B cell (primary cell): Measurements from ENCODE around the gene MBNL2. TPM values are rescaled to one million over a fixed set of nuclear protein-coding genes. Genes with fewer than 3 reads are reported as not detected.

Source experiments
- ATAC-seq: fragments of 200-7000 bp; cut with Tn5 transposase; one replicate; pipeline ENCODE4 v1.10.0; 2021; ENCODE audit warnings: low read depth, mild to moderate bottlenecking, moderate number of reproducible peaks, moderate library complexity
- CTCF ChIA-PET: fragments of 350-600 bp; sonication (Branson Sonifier 250); formaldehyde crosslinking; loops from one replicate; lab custom pipeline; 2021; ENCODE audit warnings: antibody characterized with exemption, inconsistent platforms; lab: Charles Lee
- POLR2A ChIA-PET: fragments of 350-600 bp; sonication (Branson Sonifier 250); formaldehyde crosslinking; loops from one replicate; lab custom pipeline; 2021; ENCODE audit warnings: antibody characterized with exemption; lab: Charles Lee
- DNase-seq: peaks from one replicate; pipeline ENCODE4 v3.0.0; 2013
- H2AFZ ChIP-seq: 2 replicates; pipeline ENCODE4 v1.6.1; 2012; ENCODE audit warnings: mild to moderate bottlenecking, low read depth, low read length; ENCODE audit not compliant: insufficient read depth, poor library complexity, severe bottlenecking
- H3K27ac ChIP-seq, 2 donors: 1 replicate in 1 of 2; 2 replicates in 1 of 2; pipeline ENCODE4 v1.5.1; 2012 to 2013; ENCODE audit warnings: low read length in 2 of 2, mild to moderate bottlenecking in 2 of 2, moderate library complexity in 1 of 2
- H3K27me3 ChIP-seq, 4 experiments: fragments of 200-600 bp in 1 of 4; sonication (generic) in 1 of 4; replicated peaks in 1 of 4; 1 replicate in 2 of 4; 2 replicates in 2 of 4; pipeline versions ENCODE4 v1.6.1 to v1.7.0; 2013 to 2016; ENCODE audit warnings: low read length in 3 of 4, mild to moderate bottlenecking in 2 of 4, mixed read lengths in 1 of 4, moderate library complexity in 1 of 4; ENCODE audit not compliant: insufficient read depth in 4 of 4, control insufficient read depth in 3 of 4; ENCODE audit errors: control extremely low read depth in 1 of 4
- H3K36me3 ChIP-seq, 2 experiments: replicated peaks in 1 of 2; 1 replicate in 1 of 2; 2 replicates in 1 of 2; pipeline versions ENCODE4 v1.6.1 to v1.7.1; 2013; ENCODE audit warnings: low read length in 1 of 2; ENCODE audit not compliant: insufficient read depth in 2 of 2, control insufficient read depth in 1 of 2; ENCODE audit errors: control extremely low read depth in 1 of 2, extremely low read depth in 1 of 2
- H3K4me1 ChIP-seq, 2 donors: fragments of 200-600 bp in 1 of 2; sonication (generic) in 1 of 2; 1 replicate in 1 of 2; 2 replicates in 1 of 2; pipeline versions ENCODE4 v1.5.1 to v1.6.1; 2013 to 2017; ENCODE audit warnings: low read length in 2 of 2; ENCODE audit not compliant: control insufficient read depth in 2 of 2, insufficient read depth in 2 of 2
- H3K4me2 ChIP-seq: replicated peaks from 2 replicates; pipeline ENCODE3; 2012; ENCODE audit warnings: mild to moderate bottlenecking, low read depth, low read length; ENCODE audit not compliant: poor library complexity, severe bottlenecking
- H3K4me3 ChIP-seq, 5 experiments: fragments of 200-600 bp in 1 of 5; sonication (generic) in 1 of 5; 1 replicate in 3 of 5; 2 replicates in 2 of 5; pipeline versions ENCODE4 v1.5.1 to v1.7.0; 2011 to 2016; ENCODE audit warnings: low read length in 4 of 5, mild to moderate bottlenecking in 4 of 5, low read depth in 2 of 5, control low read depth in 1 of 5, moderate library complexity in 1 of 5; ENCODE audit not compliant: insufficient read depth in 1 of 5; ENCODE audit errors: control extremely low read depth in 1 of 5, extremely low read depth in 1 of 5
- H3K79me2 ChIP-seq: fragments of 200-600 bp; sonication (generic); one replicate; pipeline ENCODE4 v1.6.0; 2016; ENCODE audit warnings: low read length; ENCODE audit not compliant: control insufficient read depth, insufficient read depth
- H3K9ac ChIP-seq: fragments of 200-600 bp; sonication (generic); 2 replicates; pipeline ENCODE4 v1.6.1; 2017; ENCODE audit warnings: mild to moderate bottlenecking, low read length, moderate library complexity
- H3K9me3 ChIP-seq, 3 donors: one replicate each; pipeline versions ENCODE4 v1.6.1 to v1.7.1; 2013; ENCODE audit warnings: low read length in 2 of 3; ENCODE audit not compliant: control insufficient read depth in 2 of 3, insufficient read depth in 1 of 3; ENCODE audit errors: control extremely low read depth in 1 of 3
- H4K20me1 ChIP-seq: 2 replicates; pipeline ENCODE4 v1.6.0; 2012; ENCODE audit warnings: mild to moderate bottlenecking, low read length; ENCODE audit not compliant: insufficient read depth, control insufficient read depth, poor library complexity, severe bottlenecking
- H3K27ac Mint-ChIP-seq: one replicate; pipeline ENCODE4 v1.8.0; 2021; ENCODE audit warnings: mixed read lengths
- H3K27me3 Mint-ChIP-seq: one replicate; pipeline ENCODE4 v1.8.0; 2021; ENCODE audit warnings: mixed read lengths
- H3K4me1 Mint-ChIP-seq: one replicate; pipeline ENCODE4 v1.8.0; 2021; ENCODE audit warnings: mixed read lengths
- H3K4me3 Mint-ChIP-seq: one replicate; pipeline ENCODE4 v1.8.0; 2021; ENCODE audit warnings: mixed read lengths
- H3K9me3 Mint-ChIP-seq: one replicate; pipeline ENCODE4 v1.8.0; 2022; ENCODE audit warnings: mixed read lengths; ENCODE audit not compliant: insufficient read depth
- EZH2 ChIP-seq: IDR thresholded peaks from 2 replicates; pipeline ENCODE4 v1.6.1; 2012; ENCODE audit warnings: borderline replicate concordance, low read depth, mild to moderate bottlenecking, moderate library complexity, low read length; ENCODE audit not compliant: insufficient read depth, poor library complexity, severe bottlenecking
- WGBS: methylation state at CpG from one replicate; pipeline ENCODE4 v1.1.5; 2013; ENCODE audit warnings: missing lambda C conversion rate; ENCODE audit not compliant: insufficient coverage; 5-methylcytosine and 5-hydroxymethylcytosine counted together
- intact Hi-C: fragments of 100-400 bp; cut with micrococcal nuclease; formaldehyde crosslinking; loops from one replicate; pipeline ENCODE4 v1.10.0; 2022
- polyA plus RNA-seq: library from polyadenylated mRNA; depleted of rRNA; stranded (reverse); fragments of >200 nt; gene quantifications from 2 replicates; pipeline ENCODE4 v1.2.3, GENCODE V29; 2012
- total RNA-seq, 2 donors: library from RNA; stranded (reverse); fragments of 120-200 nt in 1 of 2; gene quantifications; 1 replicate in 1 of 2; 2 replicates in 1 of 2; pipeline versions ENCODE4 v1.2.3 to v1.2.4, GENCODE V29; 2013 to 2022
- TF ChIP-seq, protein P1 (sequence below): fragments of 200-600 bp; IDR thresholded peaks from one replicate; pipeline ENCODE4 v1.8.0; 2022; ENCODE audit warnings: antibody characterized with exemption, mild to moderate bottlenecking

MBNL2 gene
- total and polyA plus RNA-seq, 2 donors (not counting 1 experiment from before 2014, with no cell fraction given) = 6.9 to 50.1 TPM

DNA sequence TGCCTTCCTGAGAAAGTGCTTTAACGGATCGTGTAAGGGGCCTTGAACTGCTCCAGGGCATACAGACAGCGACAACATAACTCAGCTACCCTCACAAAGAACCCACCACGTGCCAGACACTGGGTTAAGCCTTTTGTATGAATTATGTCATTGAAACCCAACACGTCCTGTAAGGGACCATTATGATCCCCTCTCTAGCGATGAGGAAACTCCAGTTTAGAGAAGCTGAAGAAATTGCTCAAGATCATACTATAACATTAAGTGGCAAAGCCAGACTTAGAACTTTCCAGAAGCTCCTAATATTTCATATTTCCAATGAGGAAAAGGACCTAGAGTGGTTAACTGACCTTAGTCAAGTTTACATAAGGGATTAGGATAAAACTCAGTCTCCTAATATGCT, 154.8 kb downstream of the MBNL2 start:
- Histone ChIP-seq H3K79me2 (no peaks in the 10 kb centered on the region), H3K9ac (no peak overlapping the region), H2AFZ (no peak overlapping the region), H3K27ac (no peak overlapping the region), H4K20me1 (no peaks in the 10 kb centered on the region), H3K4me1 (no peaks in the 10 kb centered on the region), H3K36me3 (peaks cover 0 to 24% of the 10 kb centered on the region in 2 experiments), H3K27me3 (no peaks in the 10 kb centered on the region), H3K4me3 (no peak overlapping the region), H3K9me3 (no peaks in the 10 kb centered on the region), H3K4me2 (no peak overlapping the region)
- Mint-ChIP-seq H3K27ac (no peak overlapping the region), H3K9me3 (no peaks in the 10 kb centered on the region), H3K4me1 (no peaks in the 10 kb centered on the region), H3K4me3 (no peak overlapping the region), H3K27me3 (no peaks in the 10 kb centered on the region)
- TF ChIP-seq, protein P1, sequence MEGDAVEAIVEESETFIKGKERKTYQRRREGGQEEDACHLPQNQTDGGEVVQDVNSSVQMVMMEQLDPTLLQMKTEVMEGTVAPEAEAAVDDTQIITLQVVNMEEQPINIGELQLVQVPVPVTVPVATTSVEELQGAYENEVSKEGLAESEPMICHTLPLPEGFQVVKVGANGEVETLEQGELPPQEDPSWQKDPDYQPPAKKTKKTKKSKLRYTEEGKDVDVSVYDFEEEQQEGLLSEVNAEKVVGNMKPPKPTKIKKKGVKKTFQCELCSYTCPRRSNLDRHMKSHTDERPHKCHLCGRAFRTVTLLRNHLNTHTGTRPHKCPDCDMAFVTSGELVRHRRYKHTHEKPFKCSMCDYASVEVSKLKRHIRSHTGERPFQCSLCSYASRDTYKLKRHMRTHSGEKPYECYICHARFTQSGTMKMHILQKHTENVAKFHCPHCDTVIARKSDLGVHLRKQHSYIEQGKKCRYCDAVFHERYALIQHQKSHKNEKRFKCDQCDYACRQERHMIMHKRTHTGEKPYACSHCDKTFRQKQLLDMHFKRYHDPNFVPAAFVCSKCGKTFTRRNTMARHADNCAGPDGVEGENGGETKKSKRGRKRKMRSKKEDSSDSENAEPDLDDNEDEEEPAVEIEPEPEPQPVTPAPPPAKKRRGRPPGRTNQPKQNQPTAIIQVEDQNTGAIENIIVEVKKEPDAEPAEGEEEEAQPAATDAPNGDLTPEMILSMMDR = no peak
- CTCF ChIA-PET = no interaction called here
- intact Hi-C loops = no loop called here
- POLR2A ChIA-PET = no interaction called here
- no peak for DNase-seq
- no peak for ATAC-seq
- 83% methylated on average over 1 of the region's 6 CpGs for WGBS

DNA sequence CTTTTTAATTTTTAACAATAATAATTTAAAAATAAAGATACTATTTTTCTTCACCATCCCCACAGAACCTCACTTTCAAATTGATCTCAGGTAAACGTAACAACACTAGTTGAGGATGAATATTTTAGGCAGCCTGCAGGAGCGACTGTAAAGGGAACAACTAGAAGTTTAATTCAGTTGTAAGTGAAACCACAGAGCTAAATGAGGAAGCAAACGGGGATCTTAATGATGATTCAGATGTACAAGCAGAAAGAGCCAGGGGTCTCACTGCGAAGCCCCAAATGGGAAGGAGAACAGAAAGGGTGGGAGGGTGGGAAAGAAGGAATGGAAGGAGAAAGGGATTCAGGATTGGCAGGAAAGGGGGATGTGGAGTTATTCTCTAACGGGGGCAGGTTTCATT, 157.3 kb downstream of the MBNL2 start:
- Histone ChIP-seq H3K4me3 (no peak overlapping the region), H3K4me2 (no peak overlapping the region), H3K36me3 (peaks cover 0 to 28% of the 10 kb centered on the region in 2 experiments), H3K27ac (no peak overlapping the region), H3K79me2 (no peaks in the 10 kb centered on the region), H3K9me3 (no peaks in the 10 kb centered on the region), H3K27me3 (no peaks in the 10 kb centered on the region), H4K20me1 (no peaks in the 10 kb centered on the region), H3K9ac (no peak overlapping the region), H3K4me1 (no peaks in the 10 kb centered on the region), H2AFZ (no peak overlapping the region)
- DNase-seq (no peak), ATAC-seq (no peak)
- intact Hi-C loops = no loop called here
- POLR2A ChIA-PET = no interaction called here
- Mint-ChIP-seq H3K27me3 (no peaks in the 10 kb centered on the region), H3K4me1 (peaks cover 3% of the 10 kb centered on the region), H3K9me3 (no peaks in the 10 kb centered on the region), H3K27ac (no peak overlapping the region), H3K4me3 (no peak overlapping the region)
- 41% methylated on average over 4 of the region's 5 CpGs for WGBS
- TF ChIP-seq EZH2 = no peak
- TF ChIP-seq, protein P1 = no peak
- CTCF ChIA-PET = no interaction called here
